Stimulated activated naive B cell treated with anti-CD40 and anti-IgM and Interleukin-4, amounts not matched to agents 10 μg/mL and 1 μg/mL and 100 μg/mL, for 72 hours (primary cell): Measurements from ENCODE around the gene COQ9.

Experiments used
- ATAC-seq, 2 donors: fragments of 150-1000 bp; cut with Tn5 transposase; replicated peaks; 2 replicates each; pipeline ENCODE4 v1.10.0; 2021; ENCODE audit warnings: moderate library complexity in 1 of 2
- DNase-seq: peaks from one replicate; pipeline ENCODE4 v3.0.0; 2021
- H3K27ac Mint-ChIP-seq: one replicate; pipeline ENCODE4 v1.8.0; 2022; ENCODE audit warnings: mild to moderate bottlenecking, mixed read lengths
- H3K27me3 Mint-ChIP-seq, 2 donors: one replicate each; pipeline ENCODE4 v1.8.0; 2022; ENCODE audit warnings: mixed read lengths in 2 of 2
- H3K36me3 Mint-ChIP-seq, 2 donors: one replicate each; pipeline ENCODE4 v1.8.0; 2022; ENCODE audit warnings: mixed read lengths in 2 of 2, mild to moderate bottlenecking in 1 of 2
- H3K4me1 Mint-ChIP-seq, 2 donors: one replicate each; pipeline ENCODE4 v1.8.0; 2022; ENCODE audit warnings: mixed read lengths in 2 of 2, mild to moderate bottlenecking in 1 of 2
- H3K4me3 Mint-ChIP-seq, 2 donors: one replicate each; pipeline ENCODE4 v1.8.0; 2022; ENCODE audit warnings: mild to moderate bottlenecking in 2 of 2, mixed read lengths in 2 of 2, moderate library complexity in 1 of 2
- H3K9me3 Mint-ChIP-seq, 2 donors: one replicate each; pipeline ENCODE4 v1.8.0; 2022; ENCODE audit warnings: mixed read lengths in 2 of 2, mild to moderate bottlenecking in 1 of 2

Gene COQ9

GRCh38 chr16:57472665-57473060 is 25.4 kb downstream of the COQ9 start:
- no peak for DNase-seq
- Mint-ChIP-seq H3K36me3 (peaks cover 32 to 37% of the 10 kb centered on the region in 2 donors), H3K9me3 (no peaks in the 10 kb centered on the region), H3K4me3 (no peak overlapping the region), H3K27ac (no peak overlapping the region), H3K27me3 (no peaks in the 10 kb centered on the region), H3K4me1 (peaks cover 17 to 33% of the 10 kb centered on the region in 2 donors)
- no peak for ATAC-seq

GRCh38 chr16:57473176-57473840 is 26.0 kb downstream of the COQ9 start:
- no peaks in the 10 kb centered on the region for H3K27me3 Mint-ChIP-seq
- H3K36me3 Mint-ChIP-seq: peaks cover 26 to 31% of the 10 kb centered on the region in 2 donors
- no peak for DNase-seq
- H3K27ac Mint-ChIP-seq: no peak overlapping the region
- H3K4me1 Mint-ChIP-seq: peaks cover 19 to 36% of the 10 kb centered on the region in 2 donors
- no peaks in the 10 kb centered on the region for H3K9me3 Mint-ChIP-seq
- H3K4me3 Mint-ChIP-seq: no peak overlapping the region
- no peak for ATAC-seq

GRCh38 chr16:57473906-57474305 is 26.6 kb downstream of the COQ9 start:
- ATAC-seq (no peak), DNase-seq (no peak)
- Mint-ChIP-seq H3K4me3 (no peak overlapping the region), H3K27me3 (peaks cover 0 to 5% of the 10 kb centered on the region in 2 donors), H3K27ac (no peak overlapping the region), H3K36me3 (peaks cover 20 to 25% of the 10 kb centered on the region in 2 donors), H3K9me3 (no peaks in the 10 kb centered on the region), H3K4me1 (peaks cover 23 to 40% of the 10 kb centered on the region in 2 donors)

GRCh38 chr16:57474671-57475661 is 27.7 kb downstream of the COQ9 start:
- peaks cover 3 to 11% of the 10 kb centered on the region in 2 donors for H3K27me3 Mint-ChIP-seq
- H3K27ac Mint-ChIP-seq: peak overlapping the region; percentile 37
- no peaks in the 10 kb centered on the region for H3K9me3 Mint-ChIP-seq
- no peak for DNase-seq
- H3K4me3 Mint-ChIP-seq: no peak overlapping the region
- peaks cover 29 to 49% of the 10 kb centered on the region in 2 donors for H3K4me1 Mint-ChIP-seq
- H3K36me3 Mint-ChIP-seq: peaks cover 13 to 14% of the 10 kb centered on the region in 2 donors
- no peak for ATAC-seq

- Mint-ChIP-seq H3K36me3 (peaks cover 10 to 11% of the 10 kb centered on the region in 2 donors), H3K4me1 (peaks cover 34 to 55% of the 10 kb centered on the region in 2 donors), H3K4me3 (no peak overlapping the region), H3K27ac (peak overlapping the region; percentile 14), H3K9me3 (no peaks in the 10 kb centered on the region), H3K27me3 (peaks cover 11 to 18% of the 10 kb centered on the region in 2 donors)
- DNase-seq: peak; percentile 60
- peak; percentile 77 to 83 for ATAC-seq
Measured at GRCh38 chr16:57475711-57476339, 28.5 kb downstream of the COQ9 start.

GRCh38 chr16:57476546-57477410 is 29.5 kb downstream of the COQ9 start:
- ATAC-seq (no peak), DNase-seq (no peak)
- H3K27me3 Mint-ChIP-seq: peaks cover 18 to 28% of the 10 kb centered on the region in 2 donors
- H3K4me3 Mint-ChIP-seq: no peak overlapping the region
- no peak overlapping the region for H3K27ac Mint-ChIP-seq
- peaks cover 34 to 55% of the 10 kb centered on the region in 2 donors for H3K4me1 Mint-ChIP-seq
- peaks cover 6 to 11% of the 10 kb centered on the region in 2 donors for H3K36me3 Mint-ChIP-seq
- no peaks in the 10 kb centered on the region for H3K9me3 Mint-ChIP-seq

- Mint-ChIP-seq H3K27ac (no peak overlapping the region), H3K4me1 (peaks cover 32 to 55% of the 10 kb centered on the region in 2 donors), H3K9me3 (no peaks in the 10 kb centered on the region), H3K27me3 (peaks cover 18 to 37% of the 10 kb centered on the region in 2 donors), H3K4me3 (peak overlapping the region in 1 of 2 donors; percentile 17), H3K36me3 (peaks cover 3 to 4% of the 10 kb centered on the region in 2 donors)
- ATAC-seq (no peak), DNase-seq (no peak)
Measured at GRCh38 chr16:57477531-57478202, 30.4 kb downstream of the COQ9 start.

GRCh38 chr16:57478396-57479204 is 31.3 kb downstream of the COQ9 start:
- Mint-ChIP-seq H3K36me3 (peaks cover 3 to 4% of the 10 kb centered on the region in 2 donors), H3K9me3 (no peaks in the 10 kb centered on the region), H3K4me3 (peak overlapping the region; percentile 51 to 74), H3K27me3 (peaks cover 18 to 43% of the 10 kb centered on the region in 2 donors), H3K27ac (peak overlapping the region; percentile 59), H3K4me1 (peaks cover 32 to 55% of the 10 kb centered on the region in 2 donors)
- DNase-seq: no peak
- ATAC-seq: peak; percentile 78

- Mint-ChIP-seq H3K4me3 (peak overlapping the region; percentile 66 to 74), H3K27ac (no peak overlapping the region), H3K36me3 (no peaks in the 10 kb centered on the region), H3K9me3 (no peaks in the 10 kb centered on the region), H3K27me3 (peaks cover 24 to 47% of the 10 kb centered on the region in 2 donors), H3K4me1 (peaks cover 32 to 55% of the 10 kb centered on the region in 2 donors)
- no peak for DNase-seq
- no peak for ATAC-seq
Measured at GRCh38 chr16:57479205-57479975, 32.1 kb downstream of the COQ9 start.

GRCh38 chr16:57479976-57480753 is 32.9 kb downstream of the COQ9 start:
- no peak overlapping the region for H3K27ac Mint-ChIP-seq
- H3K4me1 Mint-ChIP-seq: peaks cover 31 to 52% of the 10 kb centered on the region in 2 donors
- peaks cover 31 to 55% of the 10 kb centered on the region in 2 donors for H3K27me3 Mint-ChIP-seq
- no peaks in the 10 kb centered on the region for H3K36me3 Mint-ChIP-seq
- ATAC-seq (no peak), DNase-seq (no peak)
- peak overlapping the region in 1 of 2 donors; percentile 39 for H3K4me3 Mint-ChIP-seq
- H3K9me3 Mint-ChIP-seq: no peaks in the 10 kb centered on the region

GRCh38 chr16:57480754-57481230 is 33.5 kb downstream of the COQ9 start:
- peaks cover 36 to 61% of the 10 kb centered on the region in 2 donors for H3K27me3 Mint-ChIP-seq
- no peaks in the 10 kb centered on the region for H3K9me3 Mint-ChIP-seq
- H3K4me1 Mint-ChIP-seq: peaks cover 31 to 52% of the 10 kb centered on the region in 2 donors
- no peak overlapping the region for H3K4me3 Mint-ChIP-seq
- H3K36me3 Mint-ChIP-seq: no peaks in the 10 kb centered on the region
- no peak overlapping the region for H3K27ac Mint-ChIP-seq
- no peak for DNase-seq
- no peak for ATAC-seq
